ENCODE data around the gene TEX28. TPM values are rescaled to one million over a fixed set of nuclear protein-coding genes. Genes with fewer than 3 reads are reported as not detected.
"Not testable (repeated sequence)": the region's sequence is repeated elsewhere in the genome, so short reads cannot be mapped to it uniquely, and the experiment has no call there.

TEX28 gene
- total RNA-seq, 1 donor from 2014 or later = not detected

- H3K36me3 ChIP-seq = no peaks in the 10 kb centered on the region
- peak; percentile 76 for TF ChIP-seq CTCF (IDR thresholded peaks at IDR 0.05)
- H3K9me3 ChIP-seq = no peaks in the 10 kb centered on the region
- intact Hi-C loops (cut with DNase I) = no loop called here
- ATAC-seq (peak; percentile 86), DNase-seq (peak; percentile 62)
- H3K27ac ChIP-seq = no peak overlapping the region
- no peaks in the 10 kb centered on the region for H3K27me3 ChIP-seq
- H3K4me3 ChIP-seq = no peak overlapping the region
- no peaks in the 10 kb centered on the region for H3K4me1 ChIP-seq
Observed at GRCh38 chrX:154308108-154308946, 13.4 kb upstream of the TEX28 start.

- TF ChIP-seq CTCF (IDR thresholded peaks at IDR 0.05) = no peak
- Histone ChIP-seq H3K4me3 (no peak overlapping the region), H3K27ac (no peak overlapping the region), H3K4me1 (no peaks in the 10 kb centered on the region), H3K27me3 (no peaks in the 10 kb centered on the region), H3K9me3 (no peaks in the 10 kb centered on the region), H3K36me3 (no peaks in the 10 kb centered on the region)
- DNase-seq (no peak), ATAC-seq (no peak)
- intact Hi-C loops (cut with DNase I) = no loop called here
Observed at GRCh38 chrX:154307202-154307601, 12.3 kb upstream of the TEX28 start.

GRCh38 chrX:154305541-154306205, 10.7 kb upstream of the TEX28 start:
- Histone ChIP-seq H3K27me3 (no peaks in the 10 kb centered on the region), H3K4me1 (no peaks in the 10 kb centered on the region), H3K27ac (no peak overlapping the region), H3K4me3 (no peak overlapping the region), H3K9me3 (no peaks in the 10 kb centered on the region), H3K36me3 (no peaks in the 10 kb centered on the region)
- TF ChIP-seq CTCF (IDR thresholded peaks at IDR 0.05) = no peak
- intact Hi-C loops (cut with DNase I) = no loop called here
- ATAC-seq = peak; percentile 46
- DNase-seq = no peak

- TF ChIP-seq CTCF (IDR thresholded peaks at IDR 0.05) = no peak
- ATAC-seq (no peak), DNase-seq (no peak)
- intact Hi-C loops (cut with DNase I) = no loop called here
- H3K4me1 ChIP-seq = no peaks in the 10 kb centered on the region
- no peaks in the 10 kb centered on the region for H3K27me3 ChIP-seq
- no peaks in the 10 kb centered on the region for H3K9me3 ChIP-seq
- no peaks in the 10 kb centered on the region for H3K36me3 ChIP-seq
- H3K27ac ChIP-seq = no peak overlapping the region
- H3K4me3 ChIP-seq = no peak overlapping the region
Observed at GRCh38 chrX:154304846-154305245, 9.9 kb upstream of the TEX28 start.

GRCh38 chrX:154303476-154303875, 8.6 kb upstream of the TEX28 start:
- no peak for TF ChIP-seq CTCF (IDR thresholded peaks at IDR 0.05)
- ATAC-seq = no peak
- no peaks in the 10 kb centered on the region for H3K9me3 ChIP-seq
- DNase-seq = no peak
- no peaks in the 10 kb centered on the region for H3K36me3 ChIP-seq
- H3K27ac ChIP-seq = no peak overlapping the region
- no peaks in the 10 kb centered on the region for H3K27me3 ChIP-seq
- no peaks in the 10 kb centered on the region for H3K4me1 ChIP-seq
- no peak overlapping the region for H3K4me3 ChIP-seq
- intact Hi-C loops (cut with DNase I) = no loop called here

GRCh38 chrX:154302998-154303397, 8.1 kb upstream of the TEX28 start:
- H3K27ac ChIP-seq; DNase-seq; ATAC-seq; H3K27me3 ChIP-seq; H3K4me3 ChIP-seq; intact Hi-C loops (cut with DNase I); H3K9me3 ChIP-seq; H3K4me1 ChIP-seq; H3K36me3 ChIP-seq: not testable (repeated sequence)

Data from upper lobe of right lung (tissue), 1 donor.